SJCRH30 (cell line): ENCODE results near the gene TECPR2. TPM values are rescaled to one million over a fixed set of nuclear protein-coding genes. Genes with fewer than 3 reads are reported as not detected.
A peak's percentile ranks its signal among the peaks of the same experiment; 100 is the strongest.

Experiments
- DNase-seq, 2 experiments: peaks; one replicate each; pipeline ENCODE4 v3.0.0-alpha.2; 2015 to 2020
- H3K27ac ChIP-seq: fragments of 250-450 bp; sonication (Bioruptor Pico); 2 replicates; pipeline ENCODE4 v1.5.1; 2020; ENCODE audit warnings: mild to moderate bottlenecking, moderate library complexity
- H3K27me3 ChIP-seq: fragments of 250-450 bp; sonication (Bioruptor Pico); 2 replicates; pipeline ENCODE4 v1.5.1; 2020; ENCODE audit warnings: mild to moderate bottlenecking, moderate library complexity
- H3K36me3 ChIP-seq: fragments of 250-450 bp; sonication (Bioruptor Pico); 2 replicates; pipeline ENCODE4 v1.5.1; 2020; ENCODE audit warnings: mild to moderate bottlenecking, moderate library complexity
- H3K4me1 ChIP-seq: fragments of 250-450 bp; sonication (Bioruptor Pico); 2 replicates; pipeline ENCODE4 v1.5.1; 2020; ENCODE audit warnings: mild to moderate bottlenecking, moderate library complexity
- H3K4me3 ChIP-seq: fragments of 250-450 bp; sonication (Bioruptor Pico); 2 replicates; pipeline ENCODE4 v1.5.1; 2020; ENCODE audit warnings: mild to moderate bottlenecking, moderate library complexity
- H3K9me3 ChIP-seq: fragments of 250-450 bp; sonication (Bioruptor Pico); replicated peaks from 2 replicates; pipeline ENCODE4 v1.5.1; 2020; ENCODE audit warnings: mild to moderate bottlenecking, moderate library complexity
- total RNA-seq: library from RNA; depleted of rRNA; stranded (reverse); fragments of >200 nt; shearing (Covaris generic); gene quantifications from 2 replicates; pipeline ENCODE4 v1.2.3, GENCODE V29; 2014

The TECPR2 gene
- total RNA-seq, 1 experiment from 2014 or later: 9.1 TPM

- H3K36me3 ChIP-seq: peaks cover 3% of the 10 kb centered on the region
- H3K27me3 ChIP-seq: no peaks in the 10 kb centered on the region
- no peak overlapping the region for H3K27ac ChIP-seq
- H3K4me1 ChIP-seq: no peaks in the 10 kb centered on the region
- no peak for DNase-seq
- no peak overlapping the region for H3K4me3 ChIP-seq
- H3K9me3 ChIP-seq: no peaks in the 10 kb centered on the region
Observed at GRCh38 chr14:102469261-102469660, 106.5 kb downstream of the TECPR2 start.

GRCh38 chr14:102471921-102472790, 109.4 kb downstream of the TECPR2 start:
- Histone ChIP-seq H3K27me3 (no peaks in the 10 kb centered on the region), H3K36me3 (peaks cover 3% of the 10 kb centered on the region; the same call in 1 of the 2 replicates), H3K27ac (no peak overlapping the region), H3K4me1 (no peaks in the 10 kb centered on the region), H3K9me3 (no peaks in the 10 kb centered on the region), H3K4me3 (no peak overlapping the region)
- no peak for DNase-seq

GRCh38 chr14:102472791-102473150, 110.0 kb downstream of the TECPR2 start:
- H3K9me3 ChIP-seq: no peaks in the 10 kb centered on the region
- no peaks in the 10 kb centered on the region for H3K27me3 ChIP-seq
- no peaks in the 10 kb centered on the region for H3K4me1 ChIP-seq
- H3K4me3 ChIP-seq: no peak overlapping the region
- peaks cover 3% of the 10 kb centered on the region; the same call in 1 of the 2 replicates for H3K36me3 ChIP-seq
- DNase-seq: no peak
- no peak overlapping the region for H3K27ac ChIP-seq

- Histone ChIP-seq H3K4me1 (no peaks in the 10 kb centered on the region), H3K4me3 (no peak overlapping the region), H3K9me3 (no peaks in the 10 kb centered on the region), H3K27ac (no peak overlapping the region), H3K27me3 (no peaks in the 10 kb centered on the region), H3K36me3 (peaks cover 2% of the 10 kb centered on the region; the same call in 1 of the 2 replicates)
- no peak for DNase-seq
Observed at GRCh38 chr14:102473559-102473958, 110.8 kb downstream of the TECPR2 start.

- Histone ChIP-seq H3K36me3 (no peaks in the 10 kb centered on the region), H3K27me3 (no peaks in the 10 kb centered on the region), H3K4me3 (no peak overlapping the region), H3K27ac (no peak overlapping the region), H3K9me3 (no peaks in the 10 kb centered on the region), H3K4me1 (no peaks in the 10 kb centered on the region)
- DNase-seq: no peak
Observed at GRCh38 chr14:102474934-102475333, 112.2 kb downstream of the TECPR2 start.

GRCh38 chr14:102479107-102479506, 116.4 kb downstream of the TECPR2 start:
- no peaks in the 10 kb centered on the region for H3K36me3 ChIP-seq
- no peaks in the 10 kb centered on the region for H3K27me3 ChIP-seq
- DNase-seq: no peak
- H3K9me3 ChIP-seq: 0 out of 2 replicates have a peak, but pooled peaks cover 3% of the 10 kb centered on the region
- H3K4me1 ChIP-seq: no peaks in the 10 kb centered on the region
- no peak overlapping the region for H3K4me3 ChIP-seq
- no peak overlapping the region for H3K27ac ChIP-seq

- Histone ChIP-seq H3K27me3 (no peaks in the 10 kb centered on the region), H3K9me3 (0 out of 2 replicates have a peak, but pooled peaks cover 3% of the 10 kb centered on the region), H3K4me1 (no peaks in the 10 kb centered on the region), H3K4me3 (no peak overlapping the region), H3K36me3 (no peaks in the 10 kb centered on the region), H3K27ac (no peak overlapping the region)
- DNase-seq: no peak
Observed at GRCh38 chr14:102479777-102480176, 117.0 kb downstream of the TECPR2 start.

GRCh38 chr14:102481371-102481770, 118.6 kb downstream of the TECPR2 start:
- H3K4me1 ChIP-seq: no peaks in the 10 kb centered on the region
- H3K36me3 ChIP-seq: no peaks in the 10 kb centered on the region
- no peak overlapping the region for H3K4me3 ChIP-seq
- H3K27me3 ChIP-seq: no peaks in the 10 kb centered on the region
- no peak overlapping the region for H3K27ac ChIP-seq
- no peak for DNase-seq
- H3K9me3 ChIP-seq: 0 out of 2 replicates have a peak, but pooled peaks cover 3% of the 10 kb centered on the region

GRCh38 chr14:102481791-102482238, 119.1 kb downstream of the TECPR2 start:
- H3K9me3 ChIP-seq: 0 out of 2 replicates have a peak, but pooled peaks cover 3% of the 10 kb centered on the region
- no peaks in the 10 kb centered on the region for H3K27me3 ChIP-seq
- no peaks in the 10 kb centered on the region for H3K36me3 ChIP-seq
- no peak overlapping the region for H3K4me3 ChIP-seq
- no peak for DNase-seq
- H3K27ac ChIP-seq: no peak overlapping the region
- no peaks in the 10 kb centered on the region for H3K4me1 ChIP-seq

GRCh38 chr14:102484316-102484715, 121.6 kb downstream of the TECPR2 start:
- no peaks in the 10 kb centered on the region for H3K36me3 ChIP-seq
- H3K27ac ChIP-seq: no peak overlapping the region
- no peak overlapping the region for H3K4me3 ChIP-seq
- no peaks in the 10 kb centered on the region for H3K4me1 ChIP-seq
- no peaks in the 10 kb centered on the region for H3K27me3 ChIP-seq
- no peak for DNase-seq
- H3K9me3 ChIP-seq: 0 out of 2 replicates have a peak, but pooled peaks cover 3% of the 10 kb centered on the region

GRCh38 chr14:102485693-102486512, 123.2 kb downstream of the TECPR2 start:
- no peak for DNase-seq
- H3K4me3 ChIP-seq: no peak overlapping the region
- no peak overlapping the region for H3K27ac ChIP-seq

GRCh38 chr14:102486513-102487203, 123.9 kb downstream of the TECPR2 start:
- DNase-seq: no peak
- Histone ChIP-seq H3K27me3 (no peaks in the 10 kb centered on the region), H3K36me3 (no peaks in the 10 kb centered on the region), H3K4me1 (no peaks in the 10 kb centered on the region), H3K9me3 (0 out of 2 replicates have a peak, but pooled peaks cover 3% of the 10 kb centered on the region), H3K4me3 (no peak overlapping the region), H3K27ac (peak overlapping the region; percentile 11; the same call in 1 of the 2 replicates)

More at GRCh38 chr14:102485693-102486512, 123.2 kb downstream of the TECPR2 start:
- Histone ChIP-seq H3K4me1 (no peaks in the 10 kb centered on the region), H3K27me3 (no peaks in the 10 kb centered on the region), H3K9me3 (0 out of 2 replicates have a peak, but pooled peaks cover 3% of the 10 kb centered on the region), H3K36me3 (no peaks in the 10 kb centered on the region)

GRCh38 chr14:102487204-102487577, 124.5 kb downstream of the TECPR2 start:
- H3K36me3 ChIP-seq: no peaks in the 10 kb centered on the region

GRCh38 chr14:102490456-102490855, 127.7 kb downstream of the TECPR2 start:
- Histone ChIP-seq H3K27me3 (no peaks in the 10 kb centered on the region), H3K9me3 (no peaks in the 10 kb centered on the region), H3K4me1 (no peaks in the 10 kb centered on the region), H3K27ac (peak overlapping the region; percentile 47), H3K4me3 (no peak overlapping the region), H3K36me3 (no peaks in the 10 kb centered on the region)
- no peak for DNase-seq

More at GRCh38 chr14:102487204-102487577, 124.5 kb downstream of the TECPR2 start:
- Histone ChIP-seq H3K27me3 (no peaks in the 10 kb centered on the region), H3K4me3 (no peak overlapping the region), H3K27ac (peak overlapping the region; percentile 11; the same call in 1 of the 2 replicates), H3K4me1 (no peaks in the 10 kb centered on the region), H3K9me3 (0 out of 2 replicates have a peak, but pooled peaks cover 3% of the 10 kb centered on the region)
- DNase-seq: no peak
